WTC11 (cell line): ENCODE measurements around the gene SNTA1.

ENCODE experiments used
- CDX4 ChIP-seq: fragments of 250-450 bp; sonication (Bioruptor Pico); IDR thresholded peaks from 2 replicates; pipeline ENCODE4 v1.9.0; 2021; ENCODE audit warnings: moderate library complexity, mild to moderate bottlenecking, inconsistent platforms, borderline replicate concordance
- ESRRA ChIP-seq: sonication (generic); formaldehyde crosslinking; IDR thresholded peaks from 2 replicates; pipeline ENCODE4 v1.8.1; 2022; ENCODE audit warnings: mild to moderate bottlenecking, missing genetic modification reagents, borderline replicate concordance

GRCh38 chr20:33480048-33480447 lies 36.5 kb upstream of the SNTA1 start:
- TF ChIP-seq CDX4 (CRISPR knock-in tag), result no peak
- TF ChIP-seq ESRRA (CRISPR knock-in tag), result no peak
